Adrenal gland (tissue), 5 donors: ENCODE results near the gene ZDHHC17.

Experiments used
- CTCF ChIP-seq, 6 experiments: fragments of 450-650 bp in 4 of 6; fragments of 200-600 bp in 2 of 6; sonication (generic) in 1 of 6; IDR thresholded peaks; 1 replicate in 5 of 6; 2 replicates in 1 of 6; pipeline versions ENCODE4 v1.5.1 to v1.8.0; 2016 to 2021; ENCODE audit warnings: antibody characterized with exemption in 6 of 6, mild to moderate bottlenecking in 2 of 6, moderate library complexity in 1 of 6
- POLR2A ChIP-seq, 2 donors: fragments of 450-650 bp; IDR thresholded peaks; one replicate each; pipeline ENCODE4 v1.6.1; 2017; ENCODE audit warnings: antibody characterized with exemption in 2 of 2, mild to moderate bottlenecking in 2 of 2, moderate library complexity in 1 of 2
- donor health status: DM: no; HTN: no; CAD: no.

DNA sequence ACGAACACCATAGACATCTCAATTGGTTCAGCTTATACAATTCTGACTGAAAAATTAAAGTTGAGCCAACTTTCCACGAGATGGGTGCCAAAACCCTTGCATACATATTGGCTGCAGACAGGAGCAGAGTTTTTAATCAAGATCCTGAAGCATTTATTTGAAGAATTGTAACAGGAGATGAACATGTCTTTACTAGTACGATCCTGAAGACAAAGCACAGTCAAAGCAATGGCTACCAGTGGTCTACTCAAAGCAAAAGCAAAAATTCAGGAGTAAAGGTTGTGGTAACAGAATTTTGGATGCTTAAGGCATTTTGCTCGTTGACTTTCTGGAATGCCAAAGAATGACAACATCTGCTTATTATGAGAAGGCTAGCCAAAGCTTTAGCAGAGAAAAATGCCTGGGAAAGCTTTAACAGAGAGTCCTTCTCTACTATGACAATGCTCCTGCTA lies 20.7 kb downstream of the ZDHHC17 start:
- TF ChIP-seq CTCF (IDR thresholded peaks at IDR 0.05) (no peak), POLR2A (IDR thresholded peaks at IDR 0.05) (no peak)
